GM13976 (cell line): ENCODE results near the gene TBC1D7.

ENCODE experiments used
- DNase-seq: peaks from one replicate; pipeline ENCODE4 v3.0.0; 2012; ENCODE audit warnings: low spot score
- in situ Hi-C: fragments of 300-500 bp; cut with MboI; formaldehyde crosslinking; loops from one replicate; pipeline ENCODE4 v1.12.0; 2022; ENCODE audit warnings: low sequenced_read_pairs, mixed read lengths, inconsistent platforms; ENCODE audit not compliant: unreplicated experiment
- TF ChIP-seq, protein P1 (sequence below): IDR thresholded peaks from 2 replicates; pipeline ENCODE4 v1.5.1; 2012; ENCODE audit warnings: borderline replicate concordance, mild to moderate bottlenecking; ENCODE audit not compliant: insufficient read depth; ENCODE audit errors: extremely low read depth, missing control alignments, control extremely low read depth

TBC1D7 gene

DNA sequence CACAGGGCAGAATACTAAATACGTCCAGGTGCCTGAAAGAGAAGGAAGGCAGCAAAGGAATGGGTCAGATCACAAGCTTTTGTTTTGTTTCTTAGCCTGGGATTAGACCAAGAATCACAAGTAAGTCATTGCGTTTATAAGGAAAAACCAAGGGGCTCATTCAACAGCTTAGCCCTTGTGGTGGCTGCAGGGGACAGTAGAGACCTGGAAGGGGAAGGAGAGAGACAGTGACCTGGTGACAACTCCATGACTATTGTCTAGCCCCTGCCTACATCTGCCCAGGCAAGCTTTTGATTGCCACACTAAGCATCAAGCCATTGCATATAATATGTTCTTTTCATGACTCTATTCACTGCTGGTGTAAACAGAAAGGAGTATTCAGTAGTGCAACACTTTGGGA is 30.2 kb upstream of the TBC1D7 start:
- TF ChIP-seq, protein P1, sequence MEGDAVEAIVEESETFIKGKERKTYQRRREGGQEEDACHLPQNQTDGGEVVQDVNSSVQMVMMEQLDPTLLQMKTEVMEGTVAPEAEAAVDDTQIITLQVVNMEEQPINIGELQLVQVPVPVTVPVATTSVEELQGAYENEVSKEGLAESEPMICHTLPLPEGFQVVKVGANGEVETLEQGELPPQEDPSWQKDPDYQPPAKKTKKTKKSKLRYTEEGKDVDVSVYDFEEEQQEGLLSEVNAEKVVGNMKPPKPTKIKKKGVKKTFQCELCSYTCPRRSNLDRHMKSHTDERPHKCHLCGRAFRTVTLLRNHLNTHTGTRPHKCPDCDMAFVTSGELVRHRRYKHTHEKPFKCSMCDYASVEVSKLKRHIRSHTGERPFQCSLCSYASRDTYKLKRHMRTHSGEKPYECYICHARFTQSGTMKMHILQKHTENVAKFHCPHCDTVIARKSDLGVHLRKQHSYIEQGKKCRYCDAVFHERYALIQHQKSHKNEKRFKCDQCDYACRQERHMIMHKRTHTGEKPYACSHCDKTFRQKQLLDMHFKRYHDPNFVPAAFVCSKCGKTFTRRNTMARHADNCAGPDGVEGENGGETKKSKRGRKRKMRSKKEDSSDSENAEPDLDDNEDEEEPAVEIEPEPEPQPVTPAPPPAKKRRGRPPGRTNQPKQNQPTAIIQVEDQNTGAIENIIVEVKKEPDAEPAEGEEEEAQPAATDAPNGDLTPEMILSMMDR = no peak
- in situ Hi-C loops = no loop called here
- DNase-seq = no peak

DNA sequence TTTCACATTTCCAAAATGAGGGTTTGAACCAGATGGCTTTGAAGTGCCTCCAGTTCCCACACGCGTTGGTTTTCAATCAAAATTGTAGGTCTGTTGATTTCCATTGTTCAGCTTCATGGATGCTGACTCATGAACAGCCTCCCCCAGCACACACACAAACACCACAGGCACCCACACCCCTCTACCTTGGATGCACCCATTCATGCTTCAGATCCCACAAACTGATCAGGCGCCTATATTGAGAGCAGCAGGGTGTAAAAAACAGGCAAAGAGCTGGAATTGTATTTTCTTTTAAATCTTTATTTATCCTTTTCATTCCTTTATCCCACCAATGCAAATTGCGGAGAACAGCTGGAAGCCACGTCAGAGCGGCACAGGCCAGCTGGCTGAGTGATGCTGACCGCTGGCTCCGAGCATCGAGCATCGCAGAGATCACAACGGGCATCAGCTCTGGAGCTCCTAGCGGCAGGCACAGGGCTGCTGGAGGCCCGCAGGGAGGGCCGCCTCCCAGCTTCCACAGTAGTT is 29.3 kb upstream of the TBC1D7 start:
- TF ChIP-seq, protein P1 = no peak
- in situ Hi-C loops = no loop called here
- no peak for DNase-seq

DNA sequence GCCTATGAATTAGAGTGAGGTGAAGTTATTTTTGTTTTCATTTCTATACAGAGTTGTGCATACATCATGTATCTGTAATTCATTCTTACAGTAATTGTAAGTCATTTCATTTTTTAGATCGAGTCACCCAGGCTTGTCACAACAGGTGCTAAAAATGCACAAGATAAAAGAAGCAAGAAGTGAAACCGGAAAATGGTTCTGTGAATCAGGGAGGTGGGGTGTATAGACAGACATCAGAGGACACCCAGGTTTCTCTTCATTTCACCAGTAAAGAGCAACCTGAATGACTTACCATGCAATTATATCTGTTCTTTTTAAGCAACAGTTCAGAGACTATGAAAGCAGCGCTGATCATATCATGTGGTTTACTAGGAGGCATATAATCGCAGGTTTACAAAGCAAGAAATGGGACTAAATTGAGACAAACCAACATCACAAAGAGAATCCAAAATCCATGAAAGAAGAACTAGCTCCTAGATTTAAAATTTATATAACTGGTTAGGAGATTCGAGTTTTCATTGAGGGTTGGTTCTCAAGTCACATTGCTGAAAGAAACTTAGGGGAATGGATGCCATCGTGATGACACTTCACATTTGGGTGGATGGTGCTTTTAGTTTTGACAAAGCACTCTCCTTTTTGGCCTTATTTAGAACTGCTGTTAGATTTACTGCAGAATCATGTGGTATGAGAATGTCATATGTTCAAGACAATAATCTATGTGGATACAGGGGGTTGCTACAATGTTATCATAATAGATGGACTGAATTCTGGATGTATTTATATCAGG is 27.9 kb upstream of the TBC1D7 start:
- in situ Hi-C loops = no loop called here
- DNase-seq = peak; percentile 79
- TF ChIP-seq, protein P1 = no peak

DNA sequence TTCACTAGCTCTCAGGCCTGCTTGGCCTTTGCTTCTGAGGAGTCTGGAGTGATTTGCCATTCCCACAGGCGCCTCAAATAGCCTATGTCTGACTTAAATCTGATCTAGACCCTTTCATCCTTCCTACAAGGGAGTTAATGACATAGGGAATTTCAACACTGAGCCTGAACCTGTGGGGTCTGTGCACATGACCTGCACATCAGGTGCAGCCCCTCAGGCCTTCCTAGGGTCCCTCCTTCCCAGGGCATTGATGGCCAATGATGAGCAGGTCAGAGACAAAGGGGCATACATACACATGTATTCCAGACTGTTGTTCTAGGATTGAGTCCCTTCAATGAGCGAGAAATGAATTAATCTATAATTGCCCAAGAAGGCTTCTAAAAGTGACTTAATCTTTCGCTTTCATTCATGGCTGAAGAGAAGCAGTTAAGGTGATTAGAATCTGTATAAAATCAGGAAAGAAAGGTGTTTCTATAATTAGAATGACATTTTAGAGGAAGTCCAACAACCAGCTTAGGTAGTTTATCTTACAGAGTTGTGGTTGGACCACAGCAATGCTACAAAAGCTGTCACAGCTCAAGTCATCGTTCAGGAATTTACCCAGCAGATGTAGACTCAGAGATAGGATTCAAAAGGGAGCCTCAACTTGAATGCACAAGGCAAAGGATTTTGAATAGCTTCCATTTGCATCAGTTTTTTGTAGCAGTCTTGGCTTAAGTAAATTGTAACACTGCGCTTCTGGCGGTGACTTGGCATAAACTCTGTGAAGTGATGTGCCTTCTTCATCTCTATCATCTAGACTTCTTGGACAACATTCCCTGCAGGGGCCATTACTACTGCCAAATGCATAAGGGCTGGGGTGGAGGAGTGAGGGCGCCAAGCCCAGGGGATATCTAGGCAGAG is 27.0 kb upstream of the TBC1D7 start:
- in situ Hi-C loops = no loop called here
- no peak for DNase-seq
- TF ChIP-seq, protein P1 = no peak

DNA sequence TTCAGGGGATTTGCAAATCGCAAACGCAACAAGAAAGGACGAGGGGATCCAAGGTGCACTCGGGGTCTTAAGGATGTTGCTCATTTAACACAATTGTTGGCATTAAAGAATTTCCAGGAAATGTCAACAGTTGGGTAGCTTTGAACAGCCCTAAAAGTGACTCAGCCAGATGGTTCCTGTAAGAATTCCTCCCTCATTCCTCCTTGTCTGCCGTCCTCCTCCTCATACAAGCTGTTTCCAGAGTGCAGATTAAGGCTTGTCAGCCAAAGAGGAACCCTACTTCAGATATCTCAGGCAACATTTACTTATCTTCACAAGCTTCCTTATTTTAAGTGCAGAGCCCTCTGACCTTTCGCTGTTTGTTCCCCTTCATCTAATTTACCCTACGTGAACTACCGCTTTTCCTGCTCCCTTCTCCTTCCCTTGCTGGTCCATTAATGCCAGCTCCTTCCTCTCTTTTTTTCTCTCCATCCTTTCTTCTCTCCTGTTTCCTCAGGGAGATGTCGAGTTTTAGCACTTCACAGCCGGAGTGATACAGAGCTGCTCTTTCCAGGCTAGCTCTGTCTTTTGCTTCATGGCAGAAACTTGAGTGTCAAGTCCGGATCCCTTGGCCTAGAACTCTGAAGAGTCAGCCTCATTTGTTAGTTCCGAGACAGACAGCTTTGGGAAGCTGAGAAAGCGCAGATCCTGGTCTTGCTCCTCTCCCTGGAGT is 26.1 kb upstream of the TBC1D7 start:
- DNase-seq = no peak
- in situ Hi-C loops = no loop called here
- TF ChIP-seq, protein P1 = no peak

DNA sequence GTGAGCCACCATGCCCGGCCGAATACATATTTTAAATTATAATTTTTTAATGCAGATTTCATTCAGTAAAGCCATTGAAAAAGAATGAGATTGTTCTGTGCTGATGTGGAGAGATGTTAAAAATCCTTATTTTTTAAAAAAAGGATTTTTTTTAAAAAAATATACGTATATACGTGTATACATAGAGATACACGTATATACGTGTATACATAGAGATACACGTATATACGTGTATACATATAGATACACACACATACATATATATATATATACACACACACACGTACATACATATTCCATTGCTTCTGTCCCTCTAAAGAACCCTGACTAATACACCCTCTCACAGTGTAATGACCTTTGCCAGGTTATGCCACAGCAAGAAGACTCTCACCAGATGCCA is 23.8 kb upstream of the TBC1D7 start:
- no peak for DNase-seq
- in situ Hi-C loops = no loop called here
- TF ChIP-seq, protein P1 = no peak
